Ovary (tissue), 3 donors: ENCODE results near the gene DYNC2LI1.

Source experiments
- CTCF ChIP-seq, 3 donors: fragments of 450-650 bp in 2 of 3; fragments of 200-600 bp in 1 of 3; IDR thresholded peaks; one replicate each; pipeline versions ENCODE4 v1.5.1 to v1.8.0; 2016 to 2022; ENCODE audit warnings: antibody characterized with exemption in 3 of 3, mild to moderate bottlenecking in 1 of 3
- EP300 ChIP-seq: sonication (generic); formaldehyde crosslinking; IDR thresholded peaks from one replicate; pipeline ENCODE4 v1.6.1; 2017; ENCODE audit warnings: antibody characterized with exemption
- POLR2A ChIP-seq: fragments of 450-650 bp; IDR thresholded peaks from one replicate; pipeline ENCODE4 v1.6.1; 2017; ENCODE audit warnings: antibody characterized with exemption, mild to moderate bottlenecking, moderate library complexity
- donor health status: DM: no; HTN: no; CAD: no.

GRCh38 chr2:43838560-43839267, 64.9 kb downstream of the DYNC2LI1 start, which contains the start of the genes ABCG5 and ABCG8:
- TF ChIP-seq CTCF (IDR thresholded peaks at IDR 0.05), result no peak
- TF ChIP-seq POLR2A, result no peak
- TF ChIP-seq EP300, result no peak
